HCT116 (cell line): ENCODE measurements around the gene C2orf81.

ENCODE experiments used
- ELF1 ChIP-seq: IDR thresholded peaks from 2 replicates; pipeline ENCODE4 v1.6.1; 2012; ENCODE audit warnings: low read depth, borderline replicate concordance
- ZNF274 ChIP-seq: fragments of 200-500 bp; sonication (Bioruptor generic); IDR thresholded peaks from 2 replicates; pipeline ENCODE4 v1.6.1; 2014; ENCODE audit warnings: mild to moderate bottlenecking, low read depth, low read length, inconsistent platforms

DNA sequence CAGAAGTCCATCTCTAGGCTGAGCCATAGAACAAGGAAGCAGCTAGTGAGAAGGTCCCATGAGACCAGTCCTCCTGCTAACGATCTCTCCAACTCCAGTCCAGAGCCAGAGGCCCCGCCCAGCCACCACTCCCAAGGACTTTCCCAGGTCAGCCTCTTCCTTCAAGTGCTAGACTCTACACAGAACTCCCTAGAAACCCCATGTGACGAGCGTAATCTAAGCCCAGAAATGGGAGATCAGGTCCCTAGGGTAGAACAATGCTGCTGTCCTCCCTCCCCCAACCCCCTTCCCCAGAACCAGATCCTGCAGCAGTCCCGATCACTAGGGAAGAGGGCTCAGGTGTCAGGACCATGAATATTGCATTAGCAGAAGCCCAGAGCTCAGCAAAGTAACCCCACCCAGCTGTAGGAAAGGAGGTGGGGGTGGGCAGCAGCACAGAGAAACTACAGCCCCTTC, 48.2 kb downstream of the C2orf81 start:
- TF ChIP-seq ELF1 (no peak), ZNF274 (no peak)
